ENCODE data around the gene CPVL. TPM values are rescaled to one million over a fixed set of nuclear protein-coding genes. Genes with fewer than 3 reads are reported as not detected.

CPVL gene
- polyA plus RNA-seq, 3 donors: 410 to 1,111 (median 1,108) TPM

GRCh38 chr7:29109899-29110298, 36.4 kb downstream of the CPVL start:
- Mint-ChIP-seq H3K9me3 (peaks cover 0 to 5% (median 0%) of the 10 kb centered on the region in 7 donors), H3K36me3 (peaks cover 69 to 88% of the 10 kb centered on the region in 2 donors), H3K4me3 (no peak overlapping the region), H3K4me1 (peaks cover 71% of the 10 kb centered on the region), H3K27me3 (ENCODE audit: low read depth in 3 of 3) (peaks cover 0 to 2% (median 0%) of the 10 kb centered on the region in 3 donors), H3K27ac (peak overlapping the region; percentile 59 to 90 (median 77))
- Histone ChIP-seq H3K4me1 (ENCODE audit: control insufficient read depth in 1 of 2, insufficient read depth in 2 of 2, low read length in 2 of 2) (peaks cover 65 to 79% of the 10 kb centered on the region in 2 donors), H3K79me2 (ENCODE audit: insufficient read depth, low read length) (peaks cover 24% of the 10 kb centered on the region), H3K9me3 (replicated peaks in 1 of 2; ENCODE audit: control insufficient read depth in 1 of 2, insufficient read depth in 1 of 2, low read length in 2 of 2) (no peaks in the 10 kb centered on the region), H3K27ac (ENCODE audit: low read depth in 1 of 2, low read length in 2 of 2) (peak overlapping the region; percentile 21 to 63), H2AFZ (ENCODE audit: insufficient read depth, low read depth, low read length, poor library complexity, severe bottlenecking) (no peak overlapping the region), H3K4me2 (replicated peaks; ENCODE audit: extremely low read depth, low read length, poor library complexity, severe bottlenecking) (peak overlapping the region; percentile 42), H3K27me3 (ENCODE audit: control insufficient read depth in 2 of 2, insufficient read depth in 2 of 2, low read length in 2 of 2) (no peaks in the 10 kb centered on the region), H3K9ac (ENCODE audit: insufficient read depth, low read length, poor library complexity, severe bottlenecking) (no peak overlapping the region), H4K20me1 (ENCODE audit: insufficient read depth, low read length) (peaks cover 63% of the 10 kb centered on the region), H3K36me3 (replicated peaks in 1 of 2; ENCODE audit: control insufficient read depth in 1 of 2, insufficient read depth in 2 of 2, low read length in 2 of 2) (peaks cover 52 to 76% of the 10 kb centered on the region in 2 donors), H3K4me3 (replicated peaks in 1 of 3; ENCODE audit: low read depth in 2 of 3, low read length in 3 of 3) (peak overlapping the region in 1 of 3 experiments; percentile 38)
- intact Hi-C loops (cut with micrococcal nuclease): loop anchor here (5.0 to 10.0 kb wide), 3 partner anchors 37 to 185 kb away; partner anchors contain the start of genes CPVL (in 1 of the 2) and TRIL (in 1 of the 2)
- TF ChIP-seq, protein P1, sequence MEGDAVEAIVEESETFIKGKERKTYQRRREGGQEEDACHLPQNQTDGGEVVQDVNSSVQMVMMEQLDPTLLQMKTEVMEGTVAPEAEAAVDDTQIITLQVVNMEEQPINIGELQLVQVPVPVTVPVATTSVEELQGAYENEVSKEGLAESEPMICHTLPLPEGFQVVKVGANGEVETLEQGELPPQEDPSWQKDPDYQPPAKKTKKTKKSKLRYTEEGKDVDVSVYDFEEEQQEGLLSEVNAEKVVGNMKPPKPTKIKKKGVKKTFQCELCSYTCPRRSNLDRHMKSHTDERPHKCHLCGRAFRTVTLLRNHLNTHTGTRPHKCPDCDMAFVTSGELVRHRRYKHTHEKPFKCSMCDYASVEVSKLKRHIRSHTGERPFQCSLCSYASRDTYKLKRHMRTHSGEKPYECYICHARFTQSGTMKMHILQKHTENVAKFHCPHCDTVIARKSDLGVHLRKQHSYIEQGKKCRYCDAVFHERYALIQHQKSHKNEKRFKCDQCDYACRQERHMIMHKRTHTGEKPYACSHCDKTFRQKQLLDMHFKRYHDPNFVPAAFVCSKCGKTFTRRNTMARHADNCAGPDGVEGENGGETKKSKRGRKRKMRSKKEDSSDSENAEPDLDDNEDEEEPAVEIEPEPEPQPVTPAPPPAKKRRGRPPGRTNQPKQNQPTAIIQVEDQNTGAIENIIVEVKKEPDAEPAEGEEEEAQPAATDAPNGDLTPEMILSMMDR (IDR thresholded peaks at IDR 0.05): no peak
- DNase-seq: peak; percentile 63 to 78 (median 74)
- WGBS (ENCODE audit: insufficient coverage): 0% methylated on average over 1 of the region's 2 CpGs

- Mint-ChIP-seq H3K4me1 (peaks cover 65% of the 10 kb centered on the region), H3K4me3 (no peak overlapping the region), H3K9me3 (peaks cover 0 to 3% (median 0%) of the 10 kb centered on the region in 7 donors), H3K27me3 (ENCODE audit: low read depth in 3 of 3) (peaks cover 0 to 2% (median 0%) of the 10 kb centered on the region in 3 donors), H3K36me3 (peaks cover 74 to 88% of the 10 kb centered on the region in 2 donors), H3K27ac (peak overlapping the region; percentile 0 to 90 (median 74))
- H3K9ac ChIP-seq (ENCODE audit: insufficient read depth, low read length, poor library complexity, severe bottlenecking): no peak overlapping the region
- peaks cover 56 to 81% of the 10 kb centered on the region in 2 donors for H3K36me3 ChIP-seq (replicated peaks in 1 of 2; ENCODE audit: control insufficient read depth in 1 of 2, insufficient read depth in 2 of 2, low read length in 2 of 2)
- H3K27me3 ChIP-seq (ENCODE audit: control insufficient read depth in 2 of 2, insufficient read depth in 2 of 2, low read length in 2 of 2): no peaks in the 10 kb centered on the region
- intact Hi-C loops (cut with micrococcal nuclease): loop anchor here (5.0 to 10.0 kb wide), 3 partner anchors 38 to 185 kb away; partner anchors contain the start of genes CPVL (in 1 of the 2) and TRIL (in 1 of the 2)
- H3K4me2 ChIP-seq (replicated peaks; ENCODE audit: extremely low read depth, low read length, poor library complexity, severe bottlenecking): peak overlapping the region; percentile 42
- H3K27ac ChIP-seq (ENCODE audit: low read depth in 1 of 2, low read length in 2 of 2): peak overlapping the region in 1 of 2 donors; percentile 63
- peaks cover 63% of the 10 kb centered on the region for H4K20me1 ChIP-seq (ENCODE audit: insufficient read depth, low read length)
- DNase-seq: no peak
- H3K4me1 ChIP-seq (ENCODE audit: control insufficient read depth in 1 of 2, insufficient read depth in 2 of 2, low read length in 2 of 2): peaks cover 60 to 74% of the 10 kb centered on the region in 2 donors
- peaks cover 19% of the 10 kb centered on the region for H3K79me2 ChIP-seq (ENCODE audit: insufficient read depth, low read length)
- TF ChIP-seq, protein P1 (IDR thresholded peaks at IDR 0.05): no peak
- peak overlapping the region in 1 of 3 experiments; percentile 38 for H3K4me3 ChIP-seq (replicated peaks in 1 of 3; ENCODE audit: low read depth in 2 of 3, low read length in 3 of 3)
- H3K9me3 ChIP-seq (replicated peaks in 1 of 2; ENCODE audit: control insufficient read depth in 1 of 2, insufficient read depth in 1 of 2, low read length in 2 of 2): no peaks in the 10 kb centered on the region
- 40% methylated on average over 1 of the region's 3 CpGs for WGBS (ENCODE audit: insufficient coverage)
- no peak overlapping the region for H2AFZ ChIP-seq (ENCODE audit: insufficient read depth, low read depth, low read length, poor library complexity, severe bottlenecking)
Observed at GRCh38 chr7:29109358-29109757, 37.0 kb downstream of the CPVL start.

Data from CD14-positive monocyte (primary cell).